NT2/D1 (cell line): ENCODE measurements around the gene KIF12.

ENCODE experiments used
- DNase-seq: peaks from one replicate; pipeline ENCODE4 v3.0.0-alpha.2; 2011; ENCODE audit warnings: low read depth, low spot score
- H3K27me3 ChIP-seq: 2 replicates; pipeline ENCODE4 v1.6.0; 2011; ENCODE audit warnings: mild to moderate bottlenecking; ENCODE audit not compliant: insufficient read length, insufficient read depth
- H3K36me3 ChIP-seq: 2 replicates; pipeline ENCODE4 v1.6.1; 2011; ENCODE audit warnings: mild to moderate bottlenecking, low read length, mixed read lengths; ENCODE audit not compliant: insufficient read depth, insufficient read length
- H3K4me1 ChIP-seq: 2 replicates; pipeline ENCODE4 v1.5.1; 2011; ENCODE audit not compliant: insufficient read depth, insufficient read length
- H3K4me3 ChIP-seq: 2 replicates; pipeline ENCODE4 v1.5.1; 2011; ENCODE audit warnings: low read depth; ENCODE audit not compliant: insufficient read length
- H3K9ac ChIP-seq: 2 replicates; pipeline ENCODE4 v1.6.0; 2011; ENCODE audit warnings: low read depth; ENCODE audit not compliant: insufficient read length
- H3K9me3 ChIP-seq: 2 replicates; pipeline ENCODE4 v1.5.1; 2011; ENCODE audit warnings: mild to moderate bottlenecking, low read length; ENCODE audit not compliant: insufficient read depth
- SUZ12 ChIP-seq: IDR thresholded peaks from 2 replicates; pipeline ENCODE4 v1.6.1; 2011; ENCODE audit not compliant: insufficient read length, insufficient read depth; ENCODE audit errors: extremely low read depth
- YY1 ChIP-seq: IDR thresholded peaks from 2 replicates; pipeline ENCODE4 v1.6.1; 2011; ENCODE audit not compliant: insufficient read length, insufficient read depth
- ZNF274 ChIP-seq: IDR thresholded peaks from 2 replicates; pipeline ENCODE4 v1.6.1; 2011; ENCODE audit warnings: mild to moderate bottlenecking, low read depth, low read length

Gene KIF12

DNA sequence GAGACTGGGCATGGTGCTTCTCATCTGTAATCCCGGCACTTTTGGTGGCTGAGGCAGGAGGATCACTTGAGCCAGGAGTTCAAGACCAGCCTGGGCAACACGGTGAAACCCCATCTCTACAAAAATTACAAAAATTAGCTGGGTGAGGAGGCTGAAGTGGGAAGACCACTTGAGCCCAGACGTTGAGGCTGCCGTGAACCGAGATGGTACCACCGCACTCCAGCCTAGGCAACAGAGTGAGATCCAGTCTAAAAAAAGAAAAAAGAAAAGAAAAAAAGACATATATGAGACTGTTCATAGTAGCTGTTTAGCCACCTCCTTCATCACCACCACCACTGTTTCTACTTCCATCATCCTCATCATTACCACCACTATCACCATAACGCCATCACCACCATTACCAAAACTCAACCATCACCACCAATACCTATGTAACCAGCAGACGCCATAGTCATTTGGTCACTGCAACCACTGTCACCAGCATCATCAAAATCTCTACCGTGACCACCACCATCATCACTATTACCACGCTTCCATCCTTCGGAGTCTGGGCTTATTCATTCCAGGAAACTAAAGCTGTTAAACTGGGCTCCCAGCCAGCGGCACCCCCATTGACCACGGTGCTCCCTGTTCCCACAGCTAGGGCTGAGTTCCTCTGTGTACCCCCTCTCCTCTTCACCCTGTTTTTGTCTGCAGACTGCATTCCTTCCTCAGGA is 8.4 kb upstream of the KIF12 start:
- H3K27me3 ChIP-seq = peaks cover 12% of the 10 kb centered on the region
- no peak for TF ChIP-seq YY1
- no peak for TF ChIP-seq ZNF274
- no peak for TF ChIP-seq SUZ12
- no peaks in the 10 kb centered on the region for H3K36me3 ChIP-seq
- H3K9ac ChIP-seq = no peak overlapping the region
- no peak for DNase-seq
- H3K9me3 ChIP-seq = peaks cover 9% of the 10 kb centered on the region
- H3K4me3 ChIP-seq = no peak overlapping the region
- H3K4me1 ChIP-seq = peaks cover 11% of the 10 kb centered on the region

DNA sequence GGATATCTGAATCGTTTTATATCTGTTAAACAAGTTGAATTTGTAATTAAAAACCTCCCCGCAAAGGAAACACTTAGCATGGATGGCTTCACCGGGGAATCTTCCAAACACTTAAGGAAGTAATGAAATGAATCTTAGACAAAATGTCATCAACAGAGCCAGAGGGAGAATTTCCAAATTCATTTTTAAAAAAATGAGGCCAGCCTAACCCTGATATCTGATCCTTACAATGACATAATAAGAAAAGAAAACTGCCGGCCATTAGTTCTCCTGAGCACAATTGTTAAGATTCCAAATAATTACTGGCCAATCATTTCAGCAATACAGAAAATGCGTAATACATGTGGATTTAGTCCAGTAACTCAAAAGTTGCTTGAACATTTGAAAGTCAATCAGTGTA is 6.1 kb upstream of the KIF12 start:
- TF ChIP-seq YY1 (no peak), SUZ12 (no peak)

DNA sequence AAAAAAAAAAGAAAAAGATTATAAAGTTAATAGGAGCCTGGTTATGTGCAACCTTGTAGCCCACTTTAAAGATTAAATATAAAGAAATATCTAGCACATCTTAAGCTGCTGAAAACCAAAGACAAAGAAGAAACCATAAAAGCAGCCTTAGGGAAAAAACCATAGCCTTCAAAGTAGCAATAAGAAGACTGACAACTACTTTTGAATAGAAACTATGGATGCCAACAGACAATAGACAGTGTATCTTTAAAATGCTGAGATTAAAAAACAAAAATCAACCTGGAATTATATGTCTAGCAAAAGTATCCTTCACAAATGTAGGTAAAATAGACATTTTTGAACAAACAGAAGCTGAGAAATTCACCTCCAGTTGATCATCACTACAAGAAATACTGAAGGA is 3.4 kb upstream of the KIF12 start:
- H3K9me3 ChIP-seq = peaks cover 17% of the 10 kb centered on the region
- peaks cover 7% of the 10 kb centered on the region for H3K4me1 ChIP-seq
- DNase-seq = no peak
- no peak overlapping the region for H3K9ac ChIP-seq
- H3K4me3 ChIP-seq = no peak overlapping the region
- TF ChIP-seq SUZ12 = no peak
- TF ChIP-seq YY1 = no peak
- no peak for TF ChIP-seq ZNF274
- peaks cover 17% of the 10 kb centered on the region for H3K27me3 ChIP-seq
- H3K36me3 ChIP-seq = no peaks in the 10 kb centered on the region

More for the DNA sequence above, 6.1 kb upstream of the KIF12 start:
- peaks cover 17% of the 10 kb centered on the region for H3K9me3 ChIP-seq
- H3K4me3 ChIP-seq = no peak overlapping the region
- no peaks in the 10 kb centered on the region for H3K36me3 ChIP-seq
- no peak overlapping the region for H3K9ac ChIP-seq
- DNase-seq = no peak
- peaks cover 11% of the 10 kb centered on the region for H3K4me1 ChIP-seq
- H3K27me3 ChIP-seq = peaks cover 5% of the 10 kb centered on the region

DNA sequence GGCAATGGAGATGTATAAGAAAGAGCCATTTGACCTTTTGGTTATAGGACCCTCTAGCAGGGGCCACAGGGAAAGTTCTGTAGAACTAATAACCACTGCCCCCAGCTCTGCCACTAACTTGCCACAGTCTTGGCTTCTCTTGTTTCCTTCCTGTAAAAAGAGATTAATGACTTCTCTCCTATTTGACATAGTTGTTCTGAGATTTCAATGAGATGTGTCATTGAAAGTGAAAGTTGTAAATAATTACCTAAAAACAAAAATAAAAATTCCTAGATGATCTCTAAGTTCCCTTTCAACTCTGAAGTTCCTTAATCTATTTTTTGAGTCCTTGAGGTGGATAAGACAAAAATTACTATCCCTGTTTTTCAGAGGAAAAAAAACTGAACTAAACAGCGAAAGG is 1.4 kb upstream of the KIF12 start:
- no peak for DNase-seq
- no peak for TF ChIP-seq SUZ12
- no peak for TF ChIP-seq ZNF274
- TF ChIP-seq YY1 = no peak
- Histone ChIP-seq H3K9me3 (peaks cover 17% of the 10 kb centered on the region), H3K9ac (no peak overlapping the region), H3K27me3 (peaks cover 17% of the 10 kb centered on the region), H3K36me3 (no peaks in the 10 kb centered on the region), H3K4me1 (peaks cover 11% of the 10 kb centered on the region), H3K4me3 (no peak overlapping the region)

DNA sequence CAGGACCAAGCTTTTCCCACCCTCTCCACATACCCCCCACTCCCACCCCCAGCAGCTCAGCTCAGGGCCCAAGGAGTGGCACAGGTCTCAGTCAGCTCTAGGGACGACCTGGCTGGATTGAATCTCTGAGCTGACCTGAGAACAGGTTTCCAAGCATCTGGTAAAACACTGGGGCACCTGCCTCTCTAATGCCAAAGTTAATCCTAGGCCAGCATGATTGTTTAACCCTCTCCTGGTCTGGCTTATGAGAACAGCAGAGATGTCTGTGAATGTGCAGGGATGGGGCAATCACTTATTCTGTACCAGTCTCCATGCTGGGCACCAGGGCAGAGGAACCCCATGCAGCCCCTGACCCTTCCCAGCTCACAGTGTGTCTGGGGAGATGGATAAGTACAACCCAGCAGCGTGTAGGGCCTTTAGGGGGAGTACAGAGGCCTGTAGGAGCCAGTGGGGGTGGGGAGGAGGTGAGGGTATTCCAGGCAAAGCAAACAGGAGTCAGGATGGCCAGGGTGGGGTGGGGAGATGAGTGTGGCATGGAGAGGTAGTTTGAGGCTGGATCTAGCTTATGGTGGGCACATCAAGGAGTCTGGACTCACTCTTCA is 678 bp upstream of the KIF12 start:
- peaks cover 17% of the 10 kb centered on the region for H3K9me3 ChIP-seq
- H3K4me3 ChIP-seq = peak overlapping the region; percentile 64
- peaks cover 17% of the 10 kb centered on the region for H3K27me3 ChIP-seq
- no peaks in the 10 kb centered on the region for H3K36me3 ChIP-seq
- H3K9ac ChIP-seq = no peak overlapping the region
- no peak for DNase-seq
- H3K4me1 ChIP-seq = peaks cover 11% of the 10 kb centered on the region
- TF ChIP-seq YY1 = no peak
- TF ChIP-seq SUZ12 = no peak
- TF ChIP-seq ZNF274 = no peak

DNA sequence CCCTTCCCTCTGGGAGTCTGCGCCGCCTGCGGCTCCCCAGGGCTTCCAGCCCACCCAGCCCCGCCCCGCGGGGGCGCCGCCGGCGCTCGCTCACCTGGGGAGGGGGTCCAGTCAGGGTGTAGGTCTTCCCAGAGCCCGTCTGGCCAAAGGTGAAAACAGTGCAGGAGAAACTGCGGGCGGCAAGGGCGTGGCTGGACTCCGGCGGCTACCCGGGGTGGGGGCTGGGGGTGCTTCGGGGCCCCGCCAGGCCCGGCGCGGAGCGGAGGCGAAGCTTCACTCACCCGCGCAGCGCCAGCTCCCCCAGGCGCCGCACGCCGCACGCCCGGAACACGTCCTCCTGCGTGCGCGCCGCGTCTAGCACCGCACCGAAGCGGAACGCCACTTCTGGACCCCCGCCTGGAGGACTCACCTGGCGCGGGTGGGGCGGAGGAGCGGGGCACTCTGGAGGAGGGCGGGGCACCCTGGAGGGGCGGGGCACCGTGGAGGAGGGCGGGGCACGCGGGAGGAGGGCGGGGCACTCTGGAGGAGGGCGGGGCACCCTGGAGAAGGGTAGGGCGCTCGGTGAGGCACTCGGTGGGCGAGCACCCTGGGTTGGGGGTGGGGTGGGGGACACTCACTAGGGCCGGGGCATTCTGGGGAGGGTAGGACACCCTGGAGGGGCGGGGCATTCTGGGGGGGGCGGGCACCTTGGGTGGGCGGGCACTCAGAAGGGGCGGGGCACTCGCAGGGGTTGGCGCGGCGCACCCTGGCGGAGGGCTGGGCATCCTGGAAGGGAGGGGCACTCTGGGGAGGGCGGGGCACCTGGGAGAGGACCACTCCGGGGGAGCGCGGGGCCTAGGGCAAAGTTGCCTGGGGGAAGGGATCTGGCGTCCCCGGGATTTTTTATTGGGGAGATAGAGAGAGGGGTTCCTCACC is 814 bp downstream of the KIF12 start:
- Histone ChIP-seq H3K9ac (peak overlapping the region; percentile 79), H3K27me3 (peaks cover 17% of the 10 kb centered on the region), H3K36me3 (no peaks in the 10 kb centered on the region), H3K4me1 (peaks cover 11% of the 10 kb centered on the region), H3K4me3 (peak overlapping the region; percentile 64), H3K9me3 (peaks cover 16% of the 10 kb centered on the region)
- TF ChIP-seq SUZ12 (no peak), ZNF274 (no peak), YY1 (no peak)
- peak; percentile 63 for DNase-seq

DNA sequence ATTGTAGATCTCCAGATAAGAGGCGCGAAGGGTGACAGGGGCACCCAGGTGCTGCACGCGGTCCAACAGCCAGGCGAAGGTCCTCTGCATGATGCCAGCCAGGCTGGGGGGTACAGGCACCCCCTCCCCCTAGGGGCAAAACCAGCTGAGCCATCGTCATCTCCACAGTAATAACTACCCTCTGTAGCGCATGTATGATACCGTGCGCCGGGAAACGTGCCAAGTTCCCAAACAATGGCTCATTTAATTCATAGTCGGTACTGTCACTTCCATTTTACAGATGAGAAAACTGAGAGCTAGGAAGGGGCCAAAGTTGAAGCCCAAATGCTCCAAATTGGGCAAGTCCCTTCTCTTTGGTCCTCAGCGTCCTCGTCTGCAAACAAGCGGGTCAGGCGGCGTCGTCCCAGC is 1.5 kb downstream of the KIF12 start:
- Histone ChIP-seq H3K9ac (peak overlapping the region; percentile 58), H3K36me3 (no peaks in the 10 kb centered on the region), H3K9me3 (peaks cover 9% of the 10 kb centered on the region), H3K4me1 (peaks cover 11% of the 10 kb centered on the region), H3K27me3 (peaks cover 17% of the 10 kb centered on the region), H3K4me3 (peak overlapping the region; percentile 49)
- no peak for TF ChIP-seq SUZ12
- no peak for TF ChIP-seq ZNF274
- TF ChIP-seq YY1 = no peak
- no peak for DNase-seq
